ENCODE measurements around the gene RAET1E.

RAET1E gene

DNA sequence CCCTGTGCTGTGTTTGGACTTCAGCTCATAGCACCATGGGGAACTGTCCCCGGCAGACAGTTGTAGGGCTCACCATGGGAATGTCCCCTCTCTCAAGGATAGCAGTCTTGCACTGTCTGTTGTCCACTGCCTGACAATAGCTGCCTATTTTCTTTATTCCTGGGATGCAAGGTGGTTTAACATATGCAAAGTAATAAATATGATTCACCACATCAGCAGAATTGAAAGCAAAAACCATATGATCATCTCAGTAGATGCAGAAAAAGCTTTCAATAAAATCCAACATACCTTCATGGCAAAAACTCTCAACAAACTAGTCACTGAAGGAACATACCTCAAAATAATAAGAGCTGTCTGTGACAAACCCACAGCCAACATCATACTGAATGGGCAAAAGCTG, 20.3 kb downstream of the RAET1E start:
- Histone ChIP-seq H3K4me3 (no peak overlapping the region), H3K9ac (no peak overlapping the region), H3K27me3 (no peaks in the 10 kb centered on the region), H3K4me1 (no peaks in the 10 kb centered on the region), H3K27ac (no peak overlapping the region), H3K36me3 (no peaks in the 10 kb centered on the region), H3K4me2 (no peak overlapping the region), H4K20me1 (no peaks in the 10 kb centered on the region), H3K9me3 (replicated peaks in 1 of 11) (peaks cover under 1 to 8% (median 3%) of the 10 kb centered on the region in 11 experiments; a peak in 21 of 22 replicates)
- TF ChIP-seq Cebpa-rat (IDR thresholded peaks at IDR 0.05): no peak

DNA sequence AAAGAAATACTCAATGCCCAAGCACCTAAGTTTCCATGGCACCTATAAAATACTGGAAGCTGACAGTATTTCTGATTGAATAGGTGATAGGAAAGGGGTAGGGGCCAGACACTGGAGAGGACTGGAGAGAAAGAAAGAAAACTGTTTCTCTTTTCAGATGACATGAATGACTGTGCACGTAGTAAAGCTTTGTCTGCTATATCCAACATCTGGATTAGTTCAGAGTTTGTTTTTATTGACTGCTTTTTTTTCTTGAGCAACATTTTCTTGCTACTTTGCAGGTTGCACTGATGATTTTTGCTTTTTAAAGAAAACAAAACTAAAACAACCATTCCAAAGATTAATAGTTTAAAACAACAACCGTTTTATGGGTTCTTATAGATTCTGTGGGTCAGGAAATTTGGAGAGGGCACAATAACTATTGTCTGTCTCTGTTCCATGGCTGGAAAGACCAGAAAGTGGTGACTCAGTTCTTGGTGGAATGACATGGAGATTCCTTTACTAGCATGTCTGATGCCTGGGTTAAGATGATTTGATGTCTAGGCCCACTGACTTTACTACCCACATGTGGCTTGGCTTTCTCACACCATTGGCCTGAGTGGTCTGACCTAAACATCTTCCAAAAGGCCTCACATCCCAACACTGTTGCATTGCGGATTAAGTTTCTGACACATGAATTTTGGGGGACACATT, 21.5 kb downstream of the RAET1E start:
- Histone ChIP-seq H3K27ac (no peak overlapping the region), H3K4me3 (no peak overlapping the region), H3K36me3 (no peaks in the 10 kb centered on the region), H3K4me1 (no peaks in the 10 kb centered on the region), H3K9me3 (replicated peaks in 1 of 11) (peaks cover 12 to 20% (median 15%) of the 10 kb centered on the region in 11 experiments), H3K4me2 (no peak overlapping the region), H3K27me3 (no peaks in the 10 kb centered on the region), H4K20me1 (no peaks in the 10 kb centered on the region), H3K9ac (no peak overlapping the region)
- TF ChIP-seq Cebpa-rat (IDR thresholded peaks at IDR 0.05): no peak

DNA sequence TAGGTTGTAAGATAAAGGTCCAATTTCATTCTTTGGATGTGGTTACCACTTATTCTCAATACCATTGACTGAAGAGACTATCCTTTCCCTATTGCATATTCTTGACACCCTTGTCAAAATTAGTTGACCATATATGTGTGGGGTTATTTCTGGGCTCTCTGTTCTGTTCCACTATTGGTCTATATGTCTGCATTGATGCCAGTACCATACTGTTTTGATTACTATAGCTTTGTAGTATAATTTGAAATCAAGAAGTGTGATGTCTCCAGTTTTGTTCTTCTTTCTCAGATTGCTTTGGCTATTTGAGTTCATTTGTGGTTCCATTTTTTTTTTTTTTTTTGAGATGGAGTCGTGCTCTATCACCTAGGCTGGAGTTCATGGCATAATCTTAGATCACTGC, 25.7 kb downstream of the RAET1E start:
- H3K9ac ChIP-seq: no peak overlapping the region
- no peak for TF ChIP-seq Cebpa-rat (IDR thresholded peaks at IDR 0.05)
- peaks cover 0 to 9% (median 0%) of the 10 kb centered on the region in 10 experiments; a peak in 1 of 20 replicates for H3K4me1 ChIP-seq
- no peaks in the 10 kb centered on the region for H3K27me3 ChIP-seq
- peaks cover 12 to 23% (median 17%) of the 10 kb centered on the region in 11 experiments for H3K9me3 ChIP-seq (replicated peaks in 1 of 11)
- H3K4me3 ChIP-seq: no peak overlapping the region
- H3K4me2 ChIP-seq: no peak overlapping the region
- H3K36me3 ChIP-seq: no peaks in the 10 kb centered on the region
- no peak overlapping the region for H3K27ac ChIP-seq
- no peaks in the 10 kb centered on the region for H4K20me1 ChIP-seq

DNA sequence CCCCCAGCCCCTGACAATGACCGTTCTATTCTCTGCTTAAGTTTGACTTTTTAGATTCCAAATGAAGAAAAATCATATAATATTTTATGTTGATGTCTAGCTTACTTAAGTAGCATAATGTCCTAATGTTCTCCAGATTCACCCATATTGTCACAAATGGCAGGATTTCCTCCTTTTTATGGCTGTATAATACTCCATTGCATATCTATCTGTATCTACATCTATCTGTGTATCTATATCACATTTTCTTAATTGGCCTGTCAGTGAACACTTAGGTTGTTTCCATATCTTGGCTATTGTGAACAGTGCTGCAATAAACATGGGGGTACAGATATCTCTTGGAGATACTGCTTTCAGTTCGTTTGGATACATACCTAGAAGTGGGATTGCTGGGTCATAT, 26.7 kb downstream of the RAET1E start:
- H3K27ac ChIP-seq: no peak overlapping the region
- peaks cover 11 to 23% (median 17%) of the 10 kb centered on the region in 11 experiments for H3K9me3 ChIP-seq (replicated peaks in 1 of 11)
- H3K27me3 ChIP-seq: no peaks in the 10 kb centered on the region
- H3K4me1 ChIP-seq: peaks cover 0 to 9% (median 0%) of the 10 kb centered on the region in 10 experiments; a peak in 1 of 20 replicates
- H3K36me3 ChIP-seq: no peaks in the 10 kb centered on the region
- H4K20me1 ChIP-seq: no peaks in the 10 kb centered on the region
- H3K4me2 ChIP-seq: no peak overlapping the region
- no peak overlapping the region for H3K4me3 ChIP-seq
- TF ChIP-seq Cebpa-rat (IDR thresholded peaks at IDR 0.05): no peak
- no peak overlapping the region for H3K9ac ChIP-seq

DNA sequence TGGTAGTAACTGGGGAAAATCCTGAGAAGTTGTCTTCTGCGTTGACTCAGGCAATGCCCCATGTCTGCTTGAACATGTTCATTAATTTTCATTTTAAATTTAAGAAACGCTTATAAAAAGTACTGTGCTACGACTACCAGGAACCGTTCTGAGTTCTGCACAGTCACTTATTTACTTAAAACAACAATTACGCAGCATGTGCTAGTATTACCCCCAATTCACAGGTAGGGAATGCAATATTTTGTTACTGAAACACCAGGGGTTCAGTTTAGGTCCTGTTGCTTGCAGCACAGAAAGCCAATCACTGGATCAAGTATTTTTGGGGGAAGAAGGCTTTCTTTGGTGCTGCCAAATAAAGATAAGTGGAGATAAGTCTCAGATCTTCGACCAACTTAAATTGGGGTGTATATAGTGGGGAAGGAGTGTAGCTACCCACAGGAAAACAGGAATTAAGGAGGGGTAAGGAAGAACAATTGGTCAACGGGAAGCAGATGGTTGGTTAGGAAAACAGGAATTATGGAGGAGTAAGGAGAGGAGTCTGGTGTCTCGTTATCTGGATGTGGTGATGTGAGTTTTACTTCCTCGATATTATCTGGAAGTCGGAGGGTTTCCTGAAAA, 28.5 kb downstream of the RAET1E start:
- Histone ChIP-seq H4K20me1 (no peaks in the 10 kb centered on the region), H3K4me1 (peaks cover 0 to 14% (median 2%) of the 10 kb centered on the region in 10 experiments; a peak in 6 of 20 replicates), H3K36me3 (no peaks in the 10 kb centered on the region), H3K4me3 (no peak overlapping the region), H3K9ac (no peak overlapping the region), H3K27me3 (no peaks in the 10 kb centered on the region), H3K27ac (no peak overlapping the region), H3K9me3 (replicated peaks in 1 of 11) (peaks cover 11 to 23% (median 17%) of the 10 kb centered on the region in 11 experiments), H3K4me2 (no peak overlapping the region)
- TF ChIP-seq Cebpa-rat (IDR thresholded peaks at IDR 0.05): no peak

DNA sequence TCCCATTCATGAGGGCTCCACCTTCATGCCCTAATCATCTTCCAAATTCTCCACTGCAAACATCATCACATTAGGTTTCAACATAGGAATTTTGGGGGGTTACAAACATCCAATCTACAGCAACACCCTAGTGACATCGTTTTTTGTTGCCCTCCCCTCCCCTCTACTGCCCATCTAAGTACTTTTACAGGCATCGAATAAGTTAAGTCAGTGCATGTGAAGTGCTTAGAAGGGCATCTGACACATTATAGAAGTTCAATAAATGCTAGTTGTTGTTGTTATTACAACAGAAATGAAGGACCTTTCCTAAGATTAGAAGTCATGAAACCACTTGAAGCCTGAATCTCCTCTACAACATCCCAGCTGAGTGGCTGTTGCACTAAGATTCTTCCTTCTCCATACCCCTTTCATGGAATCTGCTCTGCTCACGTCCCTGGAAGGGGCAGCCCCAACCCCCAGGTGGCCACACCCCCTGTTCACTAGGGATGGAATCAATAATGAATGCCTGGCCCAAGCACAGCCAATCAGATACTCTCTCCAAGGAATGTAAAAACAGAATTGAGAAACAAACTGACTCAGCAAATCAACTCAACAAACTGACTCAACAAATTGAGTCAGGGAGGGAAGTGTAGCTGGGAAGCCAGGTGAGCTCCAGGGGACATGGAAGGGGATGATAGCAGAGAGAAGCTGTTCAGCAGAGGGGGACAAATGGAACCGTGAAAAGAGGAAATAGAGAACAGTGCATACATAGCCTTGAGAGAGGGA, 29.9 kb downstream of the RAET1E start:
- H3K9me3 ChIP-seq (replicated peaks in 1 of 11): peaks cover 11 to 18% (median 17%) of the 10 kb centered on the region in 11 experiments
- H3K9ac ChIP-seq: no peak overlapping the region
- no peak overlapping the region for H3K27ac ChIP-seq
- H3K27me3 ChIP-seq: no peaks in the 10 kb centered on the region
- no peak overlapping the region for H3K4me2 ChIP-seq
- peaks cover 0 to 15% (median 3%) of the 10 kb centered on the region in 10 experiments; a peak in 8 of 20 replicates for H3K4me1 ChIP-seq
- no peak for TF ChIP-seq Cebpa-rat (IDR thresholded peaks at IDR 0.05)
- no peaks in the 10 kb centered on the region; a peak in 1 of 22 replicates for H4K20me1 ChIP-seq
- H3K4me3 ChIP-seq: no peak overlapping the region
- H3K36me3 ChIP-seq: no peaks in the 10 kb centered on the region

DNA sequence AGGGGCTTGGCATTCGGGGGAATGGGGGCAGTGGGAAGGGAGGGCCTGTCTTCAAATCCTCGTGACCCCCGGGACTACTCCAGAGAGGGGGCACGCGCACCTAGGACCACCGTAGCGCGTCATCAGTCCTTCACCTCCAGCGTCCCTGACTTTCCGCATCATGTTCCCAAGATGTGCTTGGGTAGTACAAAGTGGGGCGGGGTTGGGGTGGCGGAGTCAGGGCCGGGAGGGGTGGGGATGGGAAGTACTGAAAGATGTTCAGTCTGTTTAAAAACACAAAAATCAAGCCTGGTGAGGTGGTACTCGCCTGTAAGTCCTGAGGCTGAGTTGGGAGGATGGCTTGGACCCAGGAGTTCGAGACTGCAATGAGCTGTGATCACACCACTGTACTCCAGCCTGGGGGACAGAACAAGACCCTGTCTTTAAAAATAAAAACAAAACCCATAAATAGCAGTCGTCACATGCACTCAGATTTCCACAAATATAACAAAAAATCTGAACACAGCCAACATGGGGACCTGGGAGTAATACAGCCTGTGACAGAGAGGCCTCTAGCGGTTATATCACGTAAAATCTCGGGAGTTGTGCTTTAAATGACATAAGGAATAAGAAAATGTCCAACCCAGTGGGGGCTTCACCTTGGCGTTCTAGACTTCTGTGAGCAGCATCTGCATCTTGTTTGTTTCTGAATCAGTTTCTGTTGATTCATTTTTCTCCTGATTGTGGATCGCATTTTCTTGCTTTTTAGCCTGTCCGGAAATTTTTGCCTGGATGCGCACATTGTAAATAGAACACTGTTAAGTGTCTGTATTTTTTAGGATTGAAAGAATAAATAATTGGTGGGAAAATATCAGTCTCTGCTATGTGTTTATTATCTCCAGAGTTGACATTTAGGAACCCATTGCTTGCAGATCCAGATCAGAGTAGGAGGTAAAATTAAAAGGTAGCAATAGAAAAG, 33.1 kb downstream of the RAET1E start:
- no peaks in the 10 kb centered on the region for H3K9me3 ChIP-seq (replicated peaks in 1 of 11)
- no peak for TF ChIP-seq Cebpa-rat (IDR thresholded peaks at IDR 0.05)
- H3K27ac ChIP-seq: peak overlapping the region in 7 of 11 experiments; percentile 23 to 75 (median 69); a peak in 9 of 22 replicates
- H3K4me1 ChIP-seq: peaks cover 15 to 40% (median 28%) of the 10 kb centered on the region in 10 experiments
- peak overlapping the region; percentile 90 to 99 (median 97) for H3K4me2 ChIP-seq
- H3K36me3 ChIP-seq: no peaks in the 10 kb centered on the region
- H3K4me3 ChIP-seq: peak overlapping the region; percentile 65 to 83 (median 76)
- peaks cover 0 to 22% (median 0%) of the 10 kb centered on the region in 11 experiments; a peak in 7 of 22 replicates for H4K20me1 ChIP-seq
- no peaks in the 10 kb centered on the region for H3K27me3 ChIP-seq
- peak overlapping the region; percentile 71 to 83 (median 79); a peak in 20 of 22 replicates for H3K9ac ChIP-seq
